Uterus (tissue), 2 donors: ENCODE measurements around the gene CFAP61.

Experiments
- POLR2A ChIP-seq, 2 donors: fragments of 450-650 bp; IDR thresholded peaks; one replicate each; pipeline ENCODE4 v1.6.1; 2016; ENCODE audit warnings: antibody characterized with exemption in 2 of 2, mild to moderate bottlenecking in 1 of 2, moderate library complexity in 1 of 2
- TF ChIP-seq, protein P1 (sequence below), 4 experiments: fragments of 200-600 bp in 2 of 4; fragments of 450-650 bp in 2 of 4; sonication (generic) in 2 of 4; IDR thresholded peaks; one replicate each; pipeline ENCODE4 v1.5.1; 2016 to 2019; ENCODE audit warnings: antibody characterized with exemption in 4 of 4, mild to moderate bottlenecking in 2 of 4, moderate library complexity in 1 of 4

DNA sequence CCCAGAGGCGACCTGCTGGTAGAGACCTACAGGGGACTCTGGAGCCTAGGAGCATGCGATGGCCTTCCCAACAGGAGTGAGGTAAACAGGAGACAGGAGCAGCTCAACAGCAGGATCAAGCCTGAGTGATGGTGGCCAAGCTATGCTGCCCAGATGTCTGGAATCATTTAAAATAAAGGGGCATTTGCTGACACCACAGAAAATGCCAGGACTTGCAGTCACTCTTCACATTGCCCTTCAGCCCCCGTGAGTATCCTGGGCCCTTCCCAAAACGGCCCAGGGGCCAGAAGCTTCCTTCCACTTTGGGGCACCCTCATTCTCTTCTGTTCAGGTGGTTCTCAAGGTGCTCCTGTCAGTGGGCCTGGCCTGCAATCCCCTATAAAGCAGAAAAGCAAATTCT, 338.8 kb downstream of the CFAP61 start:
- TF ChIP-seq, protein P1, sequence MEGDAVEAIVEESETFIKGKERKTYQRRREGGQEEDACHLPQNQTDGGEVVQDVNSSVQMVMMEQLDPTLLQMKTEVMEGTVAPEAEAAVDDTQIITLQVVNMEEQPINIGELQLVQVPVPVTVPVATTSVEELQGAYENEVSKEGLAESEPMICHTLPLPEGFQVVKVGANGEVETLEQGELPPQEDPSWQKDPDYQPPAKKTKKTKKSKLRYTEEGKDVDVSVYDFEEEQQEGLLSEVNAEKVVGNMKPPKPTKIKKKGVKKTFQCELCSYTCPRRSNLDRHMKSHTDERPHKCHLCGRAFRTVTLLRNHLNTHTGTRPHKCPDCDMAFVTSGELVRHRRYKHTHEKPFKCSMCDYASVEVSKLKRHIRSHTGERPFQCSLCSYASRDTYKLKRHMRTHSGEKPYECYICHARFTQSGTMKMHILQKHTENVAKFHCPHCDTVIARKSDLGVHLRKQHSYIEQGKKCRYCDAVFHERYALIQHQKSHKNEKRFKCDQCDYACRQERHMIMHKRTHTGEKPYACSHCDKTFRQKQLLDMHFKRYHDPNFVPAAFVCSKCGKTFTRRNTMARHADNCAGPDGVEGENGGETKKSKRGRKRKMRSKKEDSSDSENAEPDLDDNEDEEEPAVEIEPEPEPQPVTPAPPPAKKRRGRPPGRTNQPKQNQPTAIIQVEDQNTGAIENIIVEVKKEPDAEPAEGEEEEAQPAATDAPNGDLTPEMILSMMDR (IDR thresholded peaks at IDR 0.05), result no peak
- TF ChIP-seq POLR2A (IDR thresholded peaks at IDR 0.05), result no peak
